Measurements from ENCODE around the gene RNF168.

DNA sequence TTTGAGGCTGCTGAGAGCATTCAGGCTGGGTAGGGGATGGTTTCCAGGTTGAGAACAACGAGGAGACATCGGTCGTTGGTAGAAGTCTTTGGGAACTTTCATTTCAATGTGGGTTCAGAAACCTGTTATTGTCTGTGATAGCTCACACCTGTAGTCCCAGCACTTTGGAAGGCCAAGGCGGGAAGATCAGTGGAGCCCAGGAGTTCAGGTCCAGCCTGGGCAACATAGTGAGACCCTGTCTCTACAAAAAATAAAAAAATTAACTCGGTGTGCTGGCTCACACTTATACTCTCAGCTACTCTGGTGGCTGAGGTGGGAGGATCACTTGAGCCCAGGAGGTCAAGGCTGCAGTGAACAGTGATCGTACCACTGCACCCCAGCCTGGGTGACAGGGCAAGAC, 988 bp upstream of the RNF168 start:
- TF ChIP-seq, protein P1, sequence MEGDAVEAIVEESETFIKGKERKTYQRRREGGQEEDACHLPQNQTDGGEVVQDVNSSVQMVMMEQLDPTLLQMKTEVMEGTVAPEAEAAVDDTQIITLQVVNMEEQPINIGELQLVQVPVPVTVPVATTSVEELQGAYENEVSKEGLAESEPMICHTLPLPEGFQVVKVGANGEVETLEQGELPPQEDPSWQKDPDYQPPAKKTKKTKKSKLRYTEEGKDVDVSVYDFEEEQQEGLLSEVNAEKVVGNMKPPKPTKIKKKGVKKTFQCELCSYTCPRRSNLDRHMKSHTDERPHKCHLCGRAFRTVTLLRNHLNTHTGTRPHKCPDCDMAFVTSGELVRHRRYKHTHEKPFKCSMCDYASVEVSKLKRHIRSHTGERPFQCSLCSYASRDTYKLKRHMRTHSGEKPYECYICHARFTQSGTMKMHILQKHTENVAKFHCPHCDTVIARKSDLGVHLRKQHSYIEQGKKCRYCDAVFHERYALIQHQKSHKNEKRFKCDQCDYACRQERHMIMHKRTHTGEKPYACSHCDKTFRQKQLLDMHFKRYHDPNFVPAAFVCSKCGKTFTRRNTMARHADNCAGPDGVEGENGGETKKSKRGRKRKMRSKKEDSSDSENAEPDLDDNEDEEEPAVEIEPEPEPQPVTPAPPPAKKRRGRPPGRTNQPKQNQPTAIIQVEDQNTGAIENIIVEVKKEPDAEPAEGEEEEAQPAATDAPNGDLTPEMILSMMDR (IDR thresholded peaks at IDR 0.05): no peak
- no peak for TF ChIP-seq POLR2A (IDR thresholded peaks at IDR 0.05; ENCODE audit: low read length)
- no peak for TF ChIP-seq NFE2L2 (conservative IDR thresholded peaks at IDR 0.05; ENCODE audit: low read length)
- TF ChIP-seq RAD21 (conservative IDR thresholded peaks at IDR 0.05 in 1 of 2, IDR thresholded peaks at IDR 0.05 in 1 of 2): no peak
